OCI-LY3 (cell line): ENCODE data around the gene IFI27.

Source experiments
- H2AFZ ChIP-seq: fragments of 200-600, 300-600 bp; shearing (Covaris generic); 2 replicates; pipeline ENCODE4 v1.6.0; 2014; ENCODE audit warnings: antibody characterized with exemption, low read depth, low read length
- H3K27ac ChIP-seq: fragments of 200-600, 300-600 bp; sonication (generic); 2 replicates; pipeline ENCODE4 v1.5.1; 2014; ENCODE audit warnings: mild to moderate bottlenecking, low read length, moderate library complexity, mixed read lengths
- H3K27me3 ChIP-seq: fragments of 200-600, 300-600 bp; sonication (generic); 2 replicates; pipeline ENCODE4 v1.6.1; 2014; ENCODE audit warnings: low read depth, low read length, mixed read lengths
- H3K36me3 ChIP-seq: fragments of 200-600, 300-600 bp; sonication (generic); replicated peaks from 2 replicates; pipeline ENCODE3; 2014; ENCODE audit warnings: low read depth, low read length, mixed read lengths
- H3K4me1 ChIP-seq: fragments of 300-600, 200-600 bp; sonication (generic); 2 replicates; pipeline ENCODE4 v1.6.1; 2014; ENCODE audit warnings: low read length, mixed read lengths
- H3K4me2 ChIP-seq: fragments of 200-600, 300-600 bp; sonication (generic); 2 replicates; pipeline ENCODE4 v1.6.1; 2014; ENCODE audit warnings: low read length, mixed read lengths
- H3K4me3 ChIP-seq: fragments of 300-600, 200-600 bp; sonication (generic); 2 replicates; pipeline ENCODE4 v1.5.1; 2014; ENCODE audit warnings: antibody characterized with exemption, mild to moderate bottlenecking, low read length, moderate library complexity
- H3K79me2 ChIP-seq: fragments of 300-600, 200-600 bp; shearing (Covaris generic); 2 replicates; pipeline ENCODE4 v1.6.1; 2014; ENCODE audit warnings: mild to moderate bottlenecking, low read length, mixed read lengths
- H3K9ac ChIP-seq: fragments of 300-600, 200-600 bp; shearing (Covaris generic); 2 replicates; pipeline ENCODE4 v1.6.0; 2014; ENCODE audit warnings: mild to moderate bottlenecking, low read length, moderate library complexity
- H3K9me3 ChIP-seq: fragments of 200-600, 300-600 bp; shearing (Covaris generic); 2 replicates; pipeline ENCODE4 v1.6.1; 2014; ENCODE audit warnings: low read length, mixed read lengths; ENCODE audit not compliant: insufficient read depth
- H4K20me1 ChIP-seq: fragments of 200-600, 300-600 bp; sonication (generic); 2 replicates; pipeline ENCODE4 v1.6.1; 2016; ENCODE audit warnings: low read length, mixed read lengths; ENCODE audit not compliant: insufficient read depth
- CTCF ChIP-seq: fragments of 200-600, 300-600 bp; sonication (generic); IDR thresholded peaks from 2 replicates; pipeline ENCODE4 v1.5.1; 2014; ENCODE audit warnings: antibody characterized with exemption, low read length, low read depth
- EZH2phosphoT487 ChIP-seq: fragments of 200-600 bp; shearing (Covaris generic); IDR thresholded peaks from 2 replicates; pipeline ENCODE4 v1.6.1; 2018; ENCODE audit warnings: antibody characterized with exemption, mixed run types, low read depth

IFI27 gene

GRCh38 chr14:94124582-94125377, 14.2 kb downstream of the IFI27 start:
- no peak for TF ChIP-seq CTCF
- TF ChIP-seq EZH2phosphoT487: no peak
- no peaks in the 10 kb centered on the region for H3K79me2 ChIP-seq
- no peak overlapping the region for H3K4me2 ChIP-seq
- no peak overlapping the region for H3K9ac ChIP-seq
- no peak overlapping the region for H3K4me3 ChIP-seq
- peaks cover 6% of the 10 kb centered on the region; the same call in 1 of the 2 replicates for H3K4me1 ChIP-seq
- H3K27ac ChIP-seq: no peak overlapping the region
- peaks cover 4% of the 10 kb centered on the region; the same call in 1 of the 2 replicates for H3K27me3 ChIP-seq
- no peaks in the 10 kb centered on the region for H3K36me3 ChIP-seq
- no peaks in the 10 kb centered on the region; the same call in 1 of the 2 replicates for H3K9me3 ChIP-seq
- H2AFZ ChIP-seq: no peak overlapping the region
- H4K20me1 ChIP-seq: no peaks in the 10 kb centered on the region

- no peak overlapping the region for H3K27ac ChIP-seq
- peaks cover 4% of the 10 kb centered on the region; the same call in 1 of the 2 replicates for H3K27me3 ChIP-seq
- H2AFZ ChIP-seq: no peak overlapping the region
- no peaks in the 10 kb centered on the region for H3K36me3 ChIP-seq
- peaks cover 11% of the 10 kb centered on the region for H3K4me1 ChIP-seq
- TF ChIP-seq EZH2phosphoT487 (no peak), CTCF (no peak)
- H3K79me2 ChIP-seq: no peaks in the 10 kb centered on the region
- H3K9me3 ChIP-seq: no peaks in the 10 kb centered on the region; the same call in 1 of the 2 replicates
- no peak overlapping the region for H3K4me2 ChIP-seq
- H3K4me3 ChIP-seq: no peak overlapping the region
- no peak overlapping the region for H3K9ac ChIP-seq
- no peaks in the 10 kb centered on the region for H4K20me1 ChIP-seq
These were observed 15.3 kb downstream of the IFI27 start for GRCh38 chr14:94125659-94126418.

GRCh38 chr14:94126419-94126677, 15.8 kb downstream of the IFI27 start:
- TF ChIP-seq EZH2phosphoT487: no peak
- no peak for TF ChIP-seq CTCF
- no peaks in the 10 kb centered on the region for H3K36me3 ChIP-seq
- H3K27ac ChIP-seq: no peak overlapping the region
- no peaks in the 10 kb centered on the region for H4K20me1 ChIP-seq
- peaks cover 11% of the 10 kb centered on the region for H3K4me1 ChIP-seq
- H3K9ac ChIP-seq: no peak overlapping the region
- H3K27me3 ChIP-seq: peaks cover 6% of the 10 kb centered on the region; the same call in 1 of the 2 replicates
- H3K9me3 ChIP-seq: no peaks in the 10 kb centered on the region; the same call in 1 of the 2 replicates
- H2AFZ ChIP-seq: no peak overlapping the region
- H3K4me2 ChIP-seq: no peak overlapping the region
- no peaks in the 10 kb centered on the region for H3K79me2 ChIP-seq
- no peak overlapping the region for H3K4me3 ChIP-seq

GRCh38 chr14:94126800-94127199, 16.3 kb downstream of the IFI27 start:
- Histone ChIP-seq H3K4me3 (no peak overlapping the region), H3K27me3 (peaks cover 6% of the 10 kb centered on the region; the same call in 1 of the 2 replicates), H3K36me3 (no peaks in the 10 kb centered on the region), H3K9me3 (no peaks in the 10 kb centered on the region; the same call in 1 of the 2 replicates), H3K4me2 (no peak overlapping the region), H3K9ac (no peak overlapping the region), H3K27ac (no peak overlapping the region), H2AFZ (no peak overlapping the region), H4K20me1 (no peaks in the 10 kb centered on the region), H3K79me2 (no peaks in the 10 kb centered on the region), H3K4me1 (peaks cover 11% of the 10 kb centered on the region)
- TF ChIP-seq CTCF: no peak
- no peak for TF ChIP-seq EZH2phosphoT487
